Kidney epithelial cell (primary cell): ENCODE data around the gene SLC29A3. TPM values are rescaled to one million over a fixed set of nuclear protein-coding genes. Genes with fewer than 3 reads are reported as not detected.

ENCODE experiments used
- DNase-seq: peaks from one replicate; pipeline ENCODE4 v3.0.0-alpha.2; 2010; ENCODE audit warnings: low read depth
- H3K27me3 ChIP-seq: 2 replicates; pipeline ENCODE4 v1.6.0; 2011; ENCODE audit warnings: low read length; ENCODE audit not compliant: control insufficient read depth, insufficient read depth
- H3K36me3 ChIP-seq: 2 replicates; pipeline ENCODE4 v1.5.1; 2011; ENCODE audit warnings: low read length; ENCODE audit not compliant: control insufficient read depth, insufficient read depth
- H3K4me3 ChIP-seq: 2 replicates; pipeline ENCODE4 v1.5.1; 2011; ENCODE audit warnings: low read depth, mild to moderate bottlenecking, control low read depth, low read length
- total RNA-seq: library from RNA; depleted of rRNA; stranded (reverse); fragments of >200 nt; gene quantifications from 2 replicates; pipeline ENCODE4 v1.2.3, GENCODE V29; 2015
- TF ChIP-seq, protein P1 (sequence below): IDR thresholded peaks from 2 replicates; pipeline ENCODE4 v1.5.1; 2011; ENCODE audit warnings: mild to moderate bottlenecking, moderate library complexity, low read length, control low read depth, inconsistent platforms; ENCODE audit not compliant: insufficient read depth, poor library complexity, severe bottlenecking

Gene SLC29A3
- total RNA-seq, 1 donor from 2014 or later: 3.6 TPM

GRCh38 chr10:71302451-71302850 is 16.6 kb upstream of the SLC29A3 start:
- TF ChIP-seq, protein P1, sequence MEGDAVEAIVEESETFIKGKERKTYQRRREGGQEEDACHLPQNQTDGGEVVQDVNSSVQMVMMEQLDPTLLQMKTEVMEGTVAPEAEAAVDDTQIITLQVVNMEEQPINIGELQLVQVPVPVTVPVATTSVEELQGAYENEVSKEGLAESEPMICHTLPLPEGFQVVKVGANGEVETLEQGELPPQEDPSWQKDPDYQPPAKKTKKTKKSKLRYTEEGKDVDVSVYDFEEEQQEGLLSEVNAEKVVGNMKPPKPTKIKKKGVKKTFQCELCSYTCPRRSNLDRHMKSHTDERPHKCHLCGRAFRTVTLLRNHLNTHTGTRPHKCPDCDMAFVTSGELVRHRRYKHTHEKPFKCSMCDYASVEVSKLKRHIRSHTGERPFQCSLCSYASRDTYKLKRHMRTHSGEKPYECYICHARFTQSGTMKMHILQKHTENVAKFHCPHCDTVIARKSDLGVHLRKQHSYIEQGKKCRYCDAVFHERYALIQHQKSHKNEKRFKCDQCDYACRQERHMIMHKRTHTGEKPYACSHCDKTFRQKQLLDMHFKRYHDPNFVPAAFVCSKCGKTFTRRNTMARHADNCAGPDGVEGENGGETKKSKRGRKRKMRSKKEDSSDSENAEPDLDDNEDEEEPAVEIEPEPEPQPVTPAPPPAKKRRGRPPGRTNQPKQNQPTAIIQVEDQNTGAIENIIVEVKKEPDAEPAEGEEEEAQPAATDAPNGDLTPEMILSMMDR: no peak
- Histone ChIP-seq H3K36me3 (no peaks in the 10 kb centered on the region), H3K27me3 (peaks cover 6% of the 10 kb centered on the region), H3K4me3 (no peak overlapping the region)
- no peak for DNase-seq

- DNase-seq: peak; percentile 16
- no peaks in the 10 kb centered on the region for H3K36me3 ChIP-seq
- no peak overlapping the region for H3K4me3 ChIP-seq
- TF ChIP-seq, protein P1: peak; percentile 58
- peaks cover 6% of the 10 kb centered on the region for H3K27me3 ChIP-seq
These were observed 16.0 kb upstream of the SLC29A3 start for GRCh38 chr10:71302874-71303568.

- no peak for DNase-seq
- TF ChIP-seq, protein P1: no peak
- Histone ChIP-seq H3K27me3 (peaks cover 6% of the 10 kb centered on the region), H3K36me3 (no peaks in the 10 kb centered on the region), H3K4me3 (no peak overlapping the region)
These were observed 15.5 kb upstream of the SLC29A3 start for GRCh38 chr10:71303569-71303907.

GRCh38 chr10:71304914-71305313 is 14.1 kb upstream of the SLC29A3 start:
- no peak overlapping the region for H3K4me3 ChIP-seq
- TF ChIP-seq, protein P1: no peak
- no peaks in the 10 kb centered on the region for H3K36me3 ChIP-seq
- H3K27me3 ChIP-seq: peaks cover 8% of the 10 kb centered on the region
- DNase-seq: no peak

- H3K36me3 ChIP-seq: no peaks in the 10 kb centered on the region
- no peak for DNase-seq
- TF ChIP-seq, protein P1: no peak
- H3K4me3 ChIP-seq: no peak overlapping the region
- peaks cover 4% of the 10 kb centered on the region for H3K27me3 ChIP-seq
These were observed 12.1 kb upstream of the SLC29A3 start for GRCh38 chr10:71306979-71307378.
